Stimulated activated CD4-positive, alpha-beta T cell treated with anti-CD3 and anti-CD28 coated beads, Interleukin-1b, Interleukin-23, amount 100 ng/mL, for 48 hours (primary cell): Measurements from ENCODE around the gene GUCY2F.

Experiments used
- DNase-seq: peaks from one replicate; pipeline ENCODE4 v3.0.0-alpha.2; 2020

Gene GUCY2F

GRCh38 chrX:109481986-109482385 is at the start of gene GUCY2F:
Gene GUCY2F, minus strand, starts transcription at chrX:109482086. Its CDS starts 6,150 bp downstream, at chrX:109475936.
- DNase-seq = no peak

DNA sequence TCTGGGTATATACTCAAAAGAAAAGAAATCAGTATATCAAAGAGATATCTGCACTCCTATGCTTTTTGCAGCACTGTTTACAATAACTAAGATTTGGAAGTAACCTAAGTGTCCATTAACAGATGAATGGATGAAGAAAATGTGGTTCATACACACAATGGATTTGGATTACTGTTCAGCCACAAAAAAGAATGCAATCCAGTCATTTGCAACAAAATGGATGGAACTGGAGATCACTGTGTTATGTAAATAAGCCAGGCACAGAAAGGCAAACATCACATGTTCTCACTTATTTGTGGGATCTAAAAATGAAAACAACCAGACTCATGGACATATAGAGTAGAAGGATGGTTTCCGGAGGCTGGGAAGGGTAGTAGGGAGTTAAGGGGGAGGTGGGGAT is 37.1 kb upstream of the GUCY2F start:
- no peak for DNase-seq

- DNase-seq = no peak
These were observed 29.2 kb upstream of the GUCY2F start for GRCh38 chrX:109511113-109511512.

GRCh38 chrX:109508915-109509314 is 27.0 kb upstream of the GUCY2F start:
- DNase-seq = no peak

- DNase-seq = no peak
These were observed 19.3 kb upstream of the GUCY2F start for GRCh38 chrX:109501176-109501575.

DNA sequence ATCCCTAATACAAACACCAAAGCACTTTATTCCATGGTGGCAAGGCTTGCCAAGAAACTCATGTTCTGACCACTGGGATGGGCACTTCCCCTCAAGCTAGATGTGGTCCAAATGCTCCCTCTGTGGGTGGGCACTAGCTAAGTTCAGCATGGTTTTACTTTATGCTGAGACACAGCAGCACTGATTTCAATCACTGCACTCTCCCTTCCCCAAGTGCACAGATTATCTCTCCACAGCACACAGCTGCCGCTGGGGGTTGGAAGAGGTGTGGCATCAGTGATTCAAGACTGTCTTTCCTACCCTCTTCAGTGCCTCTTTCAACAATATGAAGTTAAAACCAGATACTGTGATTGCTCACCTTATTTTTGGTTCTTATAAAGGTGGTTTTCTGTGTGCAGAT is 16.5 kb upstream of the GUCY2F start:
- DNase-seq = no peak

DNA sequence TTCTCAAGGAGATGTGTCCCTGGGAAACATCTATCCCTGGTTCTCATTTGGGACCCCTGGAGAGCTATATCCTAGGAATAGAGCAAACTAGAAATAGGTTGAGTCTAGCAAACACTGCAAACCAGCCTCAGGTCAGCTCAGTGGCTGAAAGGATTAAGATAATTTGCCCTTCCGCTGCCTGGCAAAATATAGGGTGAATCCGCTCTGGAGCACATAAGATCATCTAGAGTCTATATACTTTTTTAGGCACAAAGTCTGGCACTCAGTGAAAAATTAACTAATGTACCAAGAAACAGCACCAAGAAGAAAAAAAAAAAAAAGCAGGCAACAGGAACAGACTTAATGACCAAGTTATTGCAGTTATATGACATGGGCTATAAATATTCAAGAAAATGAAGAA is 7.3 kb upstream of the GUCY2F start:
- DNase-seq = no peak

- no peak for DNase-seq
These were observed 5.8 kb upstream of the GUCY2F start for GRCh38 chrX:109487640-109488039.

- peak; percentile 42 for DNase-seq
These were observed 3.8 kb upstream of the GUCY2F start for GRCh38 chrX:109485470-109486340.

- no peak for DNase-seq
These were observed 3.0 kb upstream of the GUCY2F start for GRCh38 chrX:109484886-109485285.

GRCh38 chrX:109475174-109475891 is 6.6 kb downstream of the GUCY2F start:
- DNase-seq = peak; percentile 1

GRCh38 chrX:109472939-109473735 is 8.7 kb downstream of the GUCY2F start:
- DNase-seq = peak; percentile 47

GRCh38 chrX:109464231-109464630 is 17.7 kb downstream of the GUCY2F start:
- no peak for DNase-seq

- DNase-seq = no peak
These were observed 18.1 kb downstream of the GUCY2F start for GRCh38 chrX:109463784-109464183.

GRCh38 chrX:109448282-109448938 is 33.5 kb downstream of the GUCY2F start:
- DNase-seq = no peak

DNA sequence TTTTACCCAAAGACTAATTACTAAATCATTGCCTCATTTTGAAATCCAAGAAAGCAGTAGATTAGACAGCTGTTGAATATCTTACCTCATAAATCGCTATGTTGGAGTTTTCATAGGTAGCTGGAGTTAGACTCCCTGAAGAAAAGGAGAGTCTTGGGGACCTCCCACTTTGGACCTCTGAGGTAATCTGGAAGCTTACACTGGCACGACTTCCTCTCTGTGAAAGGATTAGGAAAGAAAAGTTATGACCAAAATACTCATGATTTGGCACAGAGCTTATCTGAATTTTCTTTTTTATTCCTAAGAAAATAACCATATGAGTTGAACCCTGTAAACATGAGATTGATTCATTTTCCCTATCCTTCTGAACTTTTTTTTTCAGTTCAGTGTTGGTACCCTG is 40.6 kb downstream of the GUCY2F start:
- no peak for DNase-seq

- no peak for DNase-seq
These were observed 41.4 kb downstream of the GUCY2F start for GRCh38 chrX:109440475-109440874.

DNA sequence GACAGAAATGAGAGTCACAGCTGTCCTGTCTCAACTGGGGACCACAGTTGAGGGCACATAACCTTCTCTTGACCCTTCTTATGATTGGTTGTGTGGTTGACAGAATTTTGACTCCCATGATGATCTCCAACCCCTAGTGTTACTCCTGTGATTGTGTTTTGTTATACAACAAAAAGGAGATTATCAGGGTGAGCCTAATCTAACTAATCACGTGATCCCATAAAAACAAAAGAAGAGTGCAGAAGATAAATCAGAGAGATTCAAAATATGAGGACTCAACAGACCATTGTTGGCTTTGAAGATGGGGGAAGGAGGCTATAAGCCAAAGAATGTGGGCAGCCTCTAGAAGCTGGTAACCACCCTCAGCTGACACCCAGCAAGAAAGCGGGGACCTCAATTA is 72.7 kb downstream of the GUCY2F start:
- no peak for DNase-seq

DNA sequence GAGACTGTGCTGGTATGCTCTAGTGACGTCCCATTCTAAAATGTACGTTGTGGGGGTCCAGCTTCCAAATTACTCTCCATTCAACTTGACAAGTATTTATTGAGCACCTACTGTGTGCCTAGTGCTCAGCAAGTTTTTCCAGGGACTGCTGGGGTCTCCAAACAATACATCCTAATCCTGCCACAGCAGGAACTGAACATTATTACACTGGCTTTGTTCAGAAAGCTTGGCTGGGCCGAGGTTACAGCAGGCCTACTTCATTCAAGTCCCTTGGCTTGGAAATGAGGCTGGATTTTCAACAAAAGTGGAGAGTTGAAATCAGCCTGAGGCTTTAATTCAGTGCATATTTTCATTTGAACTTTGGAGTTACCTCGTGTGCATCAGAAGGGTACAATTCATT is 78.0 kb downstream of the GUCY2F start:
- DNase-seq = no peak

DNA sequence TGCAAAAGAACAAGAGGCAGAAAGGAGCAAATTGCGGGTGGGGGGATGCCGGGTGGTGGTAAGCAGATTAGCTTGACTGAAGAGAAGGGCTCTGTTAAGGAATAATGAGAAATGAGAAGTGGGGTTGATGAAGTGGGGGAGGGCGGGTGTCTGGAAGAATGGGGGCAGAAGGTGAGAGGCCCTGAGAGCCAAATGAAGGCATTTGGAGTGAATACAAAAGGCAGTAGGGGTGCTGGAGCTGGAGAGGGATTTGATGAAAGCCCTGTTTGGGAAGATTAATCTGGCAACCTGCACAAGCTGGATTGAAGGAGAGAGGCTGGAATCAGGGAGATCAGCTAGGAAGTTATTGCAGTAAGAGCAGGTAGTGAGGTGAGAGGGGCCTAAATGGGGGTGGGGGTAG is 82.1 kb downstream of the GUCY2F start:
- no peak for DNase-seq

GRCh38 chrX:109398833-109399232 is 83.1 kb downstream of the GUCY2F start:
- no peak for DNase-seq

- DNase-seq = no peak
These were observed 83.8 kb downstream of the GUCY2F start for GRCh38 chrX:109398061-109398460.

DNA sequence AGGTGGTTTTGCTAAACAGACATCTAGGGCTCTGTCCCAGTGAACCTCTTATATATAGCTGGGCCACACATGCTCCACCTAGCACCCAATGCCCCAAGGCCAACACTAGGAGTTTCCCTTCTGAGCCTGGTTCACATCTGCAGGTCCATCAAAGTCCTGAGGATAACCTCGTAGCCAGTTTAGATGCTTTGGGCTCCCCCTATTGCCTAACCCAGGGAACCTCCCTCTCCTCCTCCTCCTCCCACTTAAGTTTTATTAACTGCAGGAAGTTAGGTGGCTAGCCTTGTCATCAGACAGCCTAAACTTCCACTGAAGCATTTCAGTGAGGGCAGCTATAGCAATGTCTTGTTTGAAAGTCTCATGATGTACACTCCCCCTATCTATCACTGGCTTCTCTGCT is 88.0 kb downstream of the GUCY2F start:
- no peak for DNase-seq
